ENCODE results near the gene NOS1AP.

The NOS1AP gene

DNA sequence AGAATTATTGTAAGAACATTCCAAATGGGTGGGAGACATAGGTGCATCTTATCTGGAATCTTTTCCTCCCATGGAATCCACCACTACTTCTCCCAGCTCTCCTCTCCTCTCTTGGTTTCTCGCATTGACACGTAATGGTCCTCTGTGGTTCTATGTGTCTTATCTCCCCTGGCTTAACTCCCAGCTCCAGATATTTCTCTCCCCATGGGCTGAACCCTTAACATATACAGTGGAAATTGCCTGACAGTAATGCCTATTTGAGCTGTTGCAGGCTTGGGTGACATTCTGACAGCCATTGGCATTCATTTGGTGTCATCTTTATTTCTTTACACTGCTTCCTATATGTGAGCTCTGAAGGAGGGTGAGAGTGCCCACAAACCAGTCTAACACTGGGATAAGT, 188.9 kb downstream of the NOS1AP start:
- Histone ChIP-seq H3K27me3 (ENCODE audit: control insufficient read depth, insufficient read depth, low read length) (no peaks in the 10 kb centered on the region), H3K9me3 (ENCODE audit: control insufficient read depth, insufficient read depth, low read length) (no peaks in the 10 kb centered on the region), H3K4me1 (ENCODE audit: control insufficient read depth, insufficient read depth, low read length) (peaks cover 4% of the 10 kb centered on the region), H3K4me3 (ENCODE audit: low read depth, low read length) (no peak overlapping the region), H3K36me3 (ENCODE audit: control insufficient read depth, insufficient read depth, low read length) (no peaks in the 10 kb centered on the region), H3K9ac (ENCODE audit: low read depth, low read length) (no peak overlapping the region)

GRCh38 chr1:162259894-162260455, 190.5 kb downstream of the NOS1AP start:
- H3K9ac ChIP-seq (ENCODE audit: low read depth, low read length) = no peak overlapping the region

GRCh38 chr1:162264108-162264507, 194.6 kb downstream of the NOS1AP start:
- H3K27me3 ChIP-seq (ENCODE audit: control insufficient read depth, insufficient read depth, low read length) = no peaks in the 10 kb centered on the region
- H3K4me1 ChIP-seq (ENCODE audit: control insufficient read depth, insufficient read depth, low read length) = no peaks in the 10 kb centered on the region
- no peaks in the 10 kb centered on the region for H3K36me3 ChIP-seq (ENCODE audit: control insufficient read depth, insufficient read depth, low read length)
- no peaks in the 10 kb centered on the region for H3K9me3 ChIP-seq (ENCODE audit: control insufficient read depth, insufficient read depth, low read length)
- no peak overlapping the region for H3K4me3 ChIP-seq (ENCODE audit: low read depth, low read length)
- no peak overlapping the region for H3K9ac ChIP-seq (ENCODE audit: low read depth, low read length)

More at GRCh38 chr1:162259894-162260455, 190.5 kb downstream of the NOS1AP start:
- Histone ChIP-seq H3K4me1 (ENCODE audit: control insufficient read depth, insufficient read depth, low read length) (peaks cover under 1% of the 10 kb centered on the region), H3K27me3 (ENCODE audit: control insufficient read depth, insufficient read depth, low read length) (no peaks in the 10 kb centered on the region), H3K36me3 (ENCODE audit: control insufficient read depth, insufficient read depth, low read length) (no peaks in the 10 kb centered on the region), H3K4me3 (ENCODE audit: low read depth, low read length) (no peak overlapping the region), H3K9me3 (ENCODE audit: control insufficient read depth, insufficient read depth, low read length) (no peaks in the 10 kb centered on the region)

GRCh38 chr1:162265983-162266382, 196.5 kb downstream of the NOS1AP start:
- Histone ChIP-seq H3K27me3 (ENCODE audit: control insufficient read depth, insufficient read depth, low read length) (no peaks in the 10 kb centered on the region), H3K9me3 (ENCODE audit: control insufficient read depth, insufficient read depth, low read length) (no peaks in the 10 kb centered on the region), H3K9ac (ENCODE audit: low read depth, low read length) (no peak overlapping the region), H3K4me1 (ENCODE audit: control insufficient read depth, insufficient read depth, low read length) (no peaks in the 10 kb centered on the region), H3K4me3 (ENCODE audit: low read depth, low read length) (no peak overlapping the region), H3K36me3 (ENCODE audit: control insufficient read depth, insufficient read depth, low read length) (no peaks in the 10 kb centered on the region)

DNA sequence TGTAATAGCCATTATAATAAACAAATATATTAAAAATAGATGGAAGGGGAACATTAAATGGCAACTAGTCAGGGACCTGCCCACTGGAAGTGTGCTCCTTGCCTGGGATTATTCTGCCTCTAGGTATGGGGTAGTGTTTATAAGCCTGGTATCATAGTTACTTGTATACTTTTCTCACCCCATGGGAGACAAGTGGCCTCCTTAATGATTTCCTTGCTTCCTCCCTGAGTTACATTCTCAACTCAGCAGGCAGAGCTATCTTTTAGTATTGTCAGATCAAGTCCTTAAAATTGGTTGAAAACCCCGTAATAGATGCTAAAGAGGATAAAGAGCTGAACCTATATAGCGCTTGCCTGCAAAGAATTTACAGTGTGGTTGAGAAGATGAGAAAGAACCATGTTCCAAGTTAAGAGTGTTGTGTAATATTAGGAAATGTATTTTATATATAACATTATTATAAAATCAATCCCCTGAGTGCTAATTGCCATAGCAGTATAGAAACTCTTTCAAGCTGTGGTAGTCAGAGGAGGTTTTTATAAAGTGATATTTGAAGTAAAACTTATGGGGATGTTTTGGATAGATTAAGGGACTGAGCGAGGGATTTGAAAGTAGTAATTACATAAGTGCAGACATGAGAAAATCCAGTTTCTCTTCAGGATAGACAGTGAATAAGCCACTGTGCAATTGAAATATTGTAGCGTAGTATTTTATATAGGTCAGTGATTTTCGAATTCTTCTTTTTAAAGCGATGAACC, 200.7 kb downstream of the NOS1AP start:
- H3K36me3 ChIP-seq (ENCODE audit: control insufficient read depth, insufficient read depth, low read length) = no peaks in the 10 kb centered on the region
- H3K4me1 ChIP-seq (ENCODE audit: control insufficient read depth, insufficient read depth, low read length) = no peaks in the 10 kb centered on the region
- no peaks in the 10 kb centered on the region for H3K27me3 ChIP-seq (ENCODE audit: control insufficient read depth, insufficient read depth, low read length)
- H3K9ac ChIP-seq (ENCODE audit: low read depth, low read length) = no peak overlapping the region
- no peak overlapping the region for H3K4me3 ChIP-seq (ENCODE audit: low read depth, low read length)
- H3K9me3 ChIP-seq (ENCODE audit: control insufficient read depth, insufficient read depth, low read length) = no peaks in the 10 kb centered on the region

DNA sequence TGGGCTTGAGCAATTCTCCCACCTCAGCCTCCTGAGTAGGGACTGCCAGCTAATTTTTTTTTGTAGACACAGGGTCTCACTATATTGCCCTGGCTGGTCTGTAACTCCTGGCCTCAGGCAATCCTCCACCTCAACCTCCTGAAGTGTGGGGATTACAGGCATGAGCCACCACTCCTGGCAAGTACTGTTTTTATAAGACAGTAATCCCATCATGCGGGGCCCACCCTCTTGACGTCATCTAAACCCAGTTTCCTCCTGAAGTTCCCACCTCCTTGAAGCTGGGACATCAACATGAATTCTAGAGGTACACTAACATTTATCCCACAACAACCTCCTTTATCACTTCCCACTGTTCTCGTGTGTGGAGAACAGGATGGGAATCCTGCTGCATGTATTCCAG, 202.5 kb downstream of the NOS1AP start:
- Histone ChIP-seq H3K4me3 (ENCODE audit: low read depth, low read length) (no peak overlapping the region), H3K27me3 (ENCODE audit: control insufficient read depth, insufficient read depth, low read length) (no peaks in the 10 kb centered on the region), H3K4me1 (ENCODE audit: control insufficient read depth, insufficient read depth, low read length) (no peaks in the 10 kb centered on the region), H3K9ac (ENCODE audit: low read depth, low read length) (no peak overlapping the region), H3K36me3 (ENCODE audit: control insufficient read depth, insufficient read depth, low read length) (no peaks in the 10 kb centered on the region), H3K9me3 (ENCODE audit: control insufficient read depth, insufficient read depth, low read length) (no peaks in the 10 kb centered on the region)

DNA sequence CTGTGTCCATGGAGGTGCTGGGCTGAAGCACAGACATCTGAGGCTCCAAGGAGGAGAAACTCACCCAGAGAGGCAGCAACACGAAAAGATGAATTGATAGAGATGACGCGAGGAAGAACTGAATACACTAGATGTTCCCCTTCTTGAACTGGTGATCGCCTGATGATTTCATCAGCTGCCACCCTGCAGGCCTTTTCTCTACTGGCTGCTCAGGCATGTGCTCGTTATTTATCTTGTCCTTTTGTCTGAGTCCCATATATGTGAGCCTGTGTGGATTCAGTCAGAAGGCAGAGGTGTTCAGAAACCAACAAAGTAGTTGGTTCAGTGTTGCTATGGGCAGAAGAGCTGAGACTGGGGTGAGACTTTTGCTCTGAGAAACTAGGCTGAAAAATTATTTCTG, 202.9 kb downstream of the NOS1AP start:
- Histone ChIP-seq H3K9me3 (ENCODE audit: control insufficient read depth, insufficient read depth, low read length) (no peaks in the 10 kb centered on the region), H3K4me1 (ENCODE audit: control insufficient read depth, insufficient read depth, low read length) (no peaks in the 10 kb centered on the region), H3K4me3 (ENCODE audit: low read depth, low read length) (no peak overlapping the region), H3K9ac (ENCODE audit: low read depth, low read length) (no peak overlapping the region), H3K27me3 (ENCODE audit: control insufficient read depth, insufficient read depth, low read length) (no peaks in the 10 kb centered on the region), H3K36me3 (ENCODE audit: control insufficient read depth, insufficient read depth, low read length) (no peaks in the 10 kb centered on the region)

DNA sequence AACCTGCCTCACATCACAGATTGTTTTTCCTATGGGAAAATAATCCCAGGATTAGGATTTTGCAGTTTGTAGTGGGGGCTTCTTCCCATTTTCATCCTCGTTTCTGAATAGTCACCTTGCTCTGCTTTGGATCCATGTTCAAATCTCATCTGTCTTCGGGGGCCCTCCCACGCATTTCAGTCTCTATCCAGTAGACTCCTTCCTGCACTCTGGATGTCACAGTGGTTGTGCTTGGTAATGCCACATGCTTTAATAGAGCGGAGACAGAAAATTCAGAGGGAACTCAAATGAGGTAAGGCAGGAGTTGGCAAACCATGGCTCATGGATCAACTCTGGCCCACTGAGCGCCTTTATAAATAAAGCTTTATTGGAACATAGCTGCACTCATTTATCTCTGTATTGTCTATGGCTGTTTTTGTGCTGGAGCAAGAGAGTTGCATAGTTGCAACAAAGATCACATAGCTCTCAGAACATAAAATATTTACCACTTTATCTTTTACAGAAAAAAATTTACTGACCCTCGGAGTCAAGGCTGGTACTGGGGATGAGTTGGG, 206.2 kb downstream of the NOS1AP start:
- no peaks in the 10 kb centered on the region for H3K27me3 ChIP-seq (ENCODE audit: control insufficient read depth, insufficient read depth, low read length)
- no peak overlapping the region for H3K9ac ChIP-seq (ENCODE audit: low read depth, low read length)
- H3K36me3 ChIP-seq (ENCODE audit: control insufficient read depth, insufficient read depth, low read length) = no peaks in the 10 kb centered on the region
- no peak overlapping the region for H3K4me3 ChIP-seq (ENCODE audit: low read depth, low read length)
- H3K9me3 ChIP-seq (ENCODE audit: control insufficient read depth, insufficient read depth, low read length) = no peaks in the 10 kb centered on the region
- H3K4me1 ChIP-seq (ENCODE audit: control insufficient read depth, insufficient read depth, low read length) = no peaks in the 10 kb centered on the region

- H3K36me3 ChIP-seq (ENCODE audit: control insufficient read depth, insufficient read depth, low read length) = no peaks in the 10 kb centered on the region
- H3K27me3 ChIP-seq (ENCODE audit: control insufficient read depth, insufficient read depth, low read length) = no peaks in the 10 kb centered on the region
- H3K4me3 ChIP-seq (ENCODE audit: low read depth, low read length) = no peak overlapping the region
- H3K4me1 ChIP-seq (ENCODE audit: control insufficient read depth, insufficient read depth, low read length) = no peaks in the 10 kb centered on the region
- H3K9me3 ChIP-seq (ENCODE audit: control insufficient read depth, insufficient read depth, low read length) = no peaks in the 10 kb centered on the region
- H3K9ac ChIP-seq (ENCODE audit: low read depth, low read length) = no peak overlapping the region
Measured at GRCh38 chr1:162276493-162276892, 207.0 kb downstream of the NOS1AP start.

GRCh38 chr1:162279136-162279498, 209.6 kb downstream of the NOS1AP start:
- Histone ChIP-seq H3K9me3 (ENCODE audit: control insufficient read depth, insufficient read depth, low read length) (no peaks in the 10 kb centered on the region), H3K36me3 (ENCODE audit: control insufficient read depth, insufficient read depth, low read length) (no peaks in the 10 kb centered on the region), H3K9ac (ENCODE audit: low read depth, low read length) (no peak overlapping the region), H3K4me1 (ENCODE audit: control insufficient read depth, insufficient read depth, low read length) (no peaks in the 10 kb centered on the region), H3K27me3 (ENCODE audit: control insufficient read depth, insufficient read depth, low read length) (no peaks in the 10 kb centered on the region), H3K4me3 (ENCODE audit: low read depth, low read length) (no peak overlapping the region)

- Histone ChIP-seq H3K9me3 (ENCODE audit: control insufficient read depth, insufficient read depth, low read length) (no peaks in the 10 kb centered on the region), H3K4me3 (ENCODE audit: low read depth, low read length) (no peak overlapping the region), H3K27me3 (ENCODE audit: control insufficient read depth, insufficient read depth, low read length) (no peaks in the 10 kb centered on the region), H3K36me3 (ENCODE audit: control insufficient read depth, insufficient read depth, low read length) (no peaks in the 10 kb centered on the region), H3K9ac (ENCODE audit: low read depth, low read length) (no peak overlapping the region), H3K4me1 (ENCODE audit: control insufficient read depth, insufficient read depth, low read length) (peaks cover 5% of the 10 kb centered on the region)
Measured at GRCh38 chr1:162281426-162281825, 211.9 kb downstream of the NOS1AP start.

GRCh38 chr1:162283657-162284056, 214.2 kb downstream of the NOS1AP start:
- Histone ChIP-seq H3K27me3 (ENCODE audit: control insufficient read depth, insufficient read depth, low read length) (no peaks in the 10 kb centered on the region), H3K9me3 (ENCODE audit: control insufficient read depth, insufficient read depth, low read length) (no peaks in the 10 kb centered on the region), H3K4me3 (ENCODE audit: low read depth, low read length) (no peak overlapping the region), H3K9ac (ENCODE audit: low read depth, low read length) (no peak overlapping the region), H3K36me3 (ENCODE audit: control insufficient read depth, insufficient read depth, low read length) (peaks cover 2% of the 10 kb centered on the region), H3K4me1 (ENCODE audit: control insufficient read depth, insufficient read depth, low read length) (peaks cover 5% of the 10 kb centered on the region)
